Renal cortical epithelial cell (primary cell): ENCODE results near the gene RNF123. TPM values are rescaled to one million over a fixed set of nuclear protein-coding genes. Genes with fewer than 3 reads are reported as not detected.
"Not testable (repeated sequence)": the region's sequence is repeated elsewhere in the genome, so short reads cannot be mapped to it uniquely, and the experiment has no call there.

Source experiments
- DNase-seq: peaks from one replicate; pipeline ENCODE4 v3.0.0-alpha.2; 2011; ENCODE audit warnings: low read depth
- total RNA-seq: library from RNA; depleted of rRNA; stranded (reverse); fragments of >200 nt; gene quantifications from 2 replicates; pipeline ENCODE4 v1.2.3, GENCODE V29; 2014

RNF123 gene
- total RNA-seq, 1 donor from 2014 or later: 36.9 TPM

DNA sequence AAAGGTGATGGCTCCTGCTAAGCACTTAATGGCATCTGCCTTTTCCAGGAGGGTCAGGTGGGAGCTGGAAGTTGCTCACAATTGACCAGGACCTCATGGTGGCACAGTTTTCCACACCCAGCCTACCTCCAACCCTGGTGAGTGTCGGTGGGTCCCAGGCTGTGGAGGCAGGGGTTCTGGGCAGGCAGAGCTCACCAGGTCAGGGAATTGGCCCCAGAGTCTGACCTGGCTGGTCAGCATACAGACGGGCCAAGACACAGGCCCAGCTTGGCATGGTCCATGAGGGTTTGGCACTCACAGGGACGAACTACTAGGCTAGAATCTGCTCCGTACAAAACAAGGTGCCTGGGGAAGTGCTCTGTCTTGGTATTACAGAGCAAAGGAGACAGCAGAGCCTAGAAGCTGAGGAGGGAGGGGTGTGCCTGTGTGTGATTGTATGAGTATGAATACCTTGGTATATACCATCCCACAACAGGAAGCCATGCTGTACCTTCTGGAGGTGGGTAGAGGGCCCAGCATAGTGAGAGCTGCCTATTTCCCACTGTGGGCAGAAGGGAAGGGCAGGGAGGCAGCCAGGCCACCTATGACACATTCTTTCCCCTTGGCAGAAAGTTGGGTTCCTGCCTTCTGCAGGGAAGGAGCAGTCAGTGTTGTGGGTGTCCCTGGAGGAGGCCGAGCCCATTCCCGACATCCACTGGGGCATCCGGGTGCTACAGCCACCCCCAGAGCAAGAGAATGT is 8.7 kb upstream of the RNF123 start:
- DNase-seq: no peak

DNA sequence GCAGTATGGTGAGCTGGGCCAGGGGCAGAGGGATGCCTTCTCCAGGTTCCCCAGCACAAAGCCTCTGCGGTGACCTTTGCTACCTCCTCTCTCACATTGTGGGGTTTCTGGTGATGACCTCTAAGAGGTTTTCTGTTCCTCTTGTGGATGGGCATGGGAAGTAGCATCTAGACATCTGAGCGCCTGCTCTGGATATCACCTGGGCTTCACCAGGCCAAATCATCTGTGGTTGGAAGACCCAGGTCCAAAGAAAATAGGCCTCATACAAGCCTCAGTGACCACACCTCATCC is 8.2 kb upstream of the RNF123 start:
- no peak for DNase-seq

DNA sequence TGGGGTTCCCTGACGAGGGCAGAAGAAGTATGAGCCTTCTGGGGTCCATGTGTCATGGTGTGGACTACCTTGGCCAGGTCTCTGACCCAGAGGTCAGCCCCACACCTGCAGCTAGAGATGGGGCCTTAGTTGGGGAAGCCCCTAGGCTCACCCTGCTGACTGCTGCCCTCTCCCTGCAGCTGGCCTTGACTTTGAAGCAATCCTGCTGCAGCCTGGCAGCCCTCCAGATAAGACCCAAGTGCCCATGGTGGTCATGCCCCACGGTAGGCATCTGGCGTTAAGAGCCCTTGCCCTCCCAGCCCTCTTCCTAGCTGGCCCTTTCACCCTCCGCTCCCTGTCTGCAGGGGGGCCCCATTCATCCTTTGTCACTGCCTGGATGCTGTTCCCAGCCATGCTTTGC is 7.8 kb upstream of the RNF123 start:
- no peak for DNase-seq

DNA sequence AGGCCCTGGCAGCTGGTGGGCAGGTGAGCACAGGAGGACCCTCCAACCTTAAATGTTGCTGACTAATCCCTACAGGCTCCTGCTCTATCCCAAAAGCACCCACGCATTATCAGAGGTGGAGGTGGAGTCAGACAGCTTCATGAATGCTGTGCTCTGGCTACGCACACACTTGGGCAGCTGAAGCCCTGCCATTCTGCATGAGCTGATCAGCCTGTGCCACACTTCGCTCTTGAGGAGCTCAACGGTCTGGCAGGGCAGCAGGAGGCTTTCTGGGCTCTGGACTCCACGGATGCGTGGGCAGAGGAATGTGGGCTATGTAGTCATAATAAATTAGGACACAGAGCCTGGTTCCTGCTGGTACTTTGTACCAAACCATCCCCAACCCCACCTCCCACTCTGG is 6.2 kb upstream of the RNF123 start:
- peak; percentile 79 for DNase-seq

DNA sequence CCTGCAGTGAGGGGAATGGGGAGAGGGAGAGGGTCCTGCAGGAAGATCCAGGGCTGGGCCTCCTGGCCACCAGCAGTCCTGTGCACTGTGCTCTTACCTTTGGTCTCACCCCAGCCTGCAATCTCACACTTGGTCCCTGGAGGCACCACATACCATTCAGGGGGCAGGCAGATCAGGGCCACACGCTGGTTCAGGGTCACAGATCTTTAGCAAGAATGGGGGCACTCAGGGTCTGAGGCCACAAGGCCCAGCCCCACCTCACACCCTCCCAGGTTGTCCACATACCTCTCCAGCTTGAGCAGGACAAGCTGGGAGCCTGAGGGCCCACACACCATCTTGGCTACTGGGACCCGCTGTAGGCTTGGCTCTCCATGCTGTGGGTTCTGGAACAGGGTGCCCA is 4.9 kb upstream of the RNF123 start:
- DNase-seq: not testable (repeated sequence)

DNA sequence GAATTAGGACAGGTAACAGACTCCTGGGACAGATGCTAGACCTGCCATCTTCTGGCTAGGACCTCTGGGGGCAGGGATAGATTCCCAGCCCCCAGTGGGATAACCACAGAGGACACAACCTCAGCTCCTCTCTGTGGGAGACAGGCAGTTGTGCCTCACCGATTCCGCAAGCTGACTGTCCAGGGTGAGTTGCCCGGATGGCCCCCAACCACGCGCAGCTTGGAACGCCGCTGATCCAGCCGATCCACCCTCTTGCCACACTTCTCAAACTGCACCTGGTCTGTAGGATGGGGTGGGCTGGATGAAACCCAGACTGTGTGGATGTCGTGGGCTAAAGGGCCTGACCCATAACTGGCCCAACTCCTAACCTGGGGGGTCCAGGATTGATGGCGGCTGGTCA is 4.3 kb upstream of the RNF123 start:
- DNase-seq: not testable (repeated sequence)

DNA sequence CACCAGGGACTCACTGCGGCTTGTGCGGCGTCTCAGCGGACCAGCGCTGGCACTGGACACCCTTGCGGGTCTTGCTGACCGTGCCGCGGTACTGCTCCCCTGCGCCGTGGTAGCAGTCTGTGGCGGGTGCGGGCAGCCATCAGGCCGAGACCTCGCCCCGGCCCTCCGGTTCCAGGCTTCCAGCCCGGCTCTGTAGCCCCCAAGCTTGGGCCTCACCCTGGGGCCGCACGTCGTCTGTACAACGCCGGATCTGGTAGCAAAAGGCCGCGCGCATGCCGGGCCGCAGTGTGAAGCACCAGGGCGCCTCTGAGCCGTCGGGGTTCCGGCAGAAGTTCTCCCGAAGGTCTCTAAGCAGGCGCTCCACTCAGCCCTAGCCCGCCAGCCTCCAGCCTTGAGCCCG is 3.5 kb upstream of the RNF123 start:
- not testable (repeated sequence) for DNase-seq

DNA sequence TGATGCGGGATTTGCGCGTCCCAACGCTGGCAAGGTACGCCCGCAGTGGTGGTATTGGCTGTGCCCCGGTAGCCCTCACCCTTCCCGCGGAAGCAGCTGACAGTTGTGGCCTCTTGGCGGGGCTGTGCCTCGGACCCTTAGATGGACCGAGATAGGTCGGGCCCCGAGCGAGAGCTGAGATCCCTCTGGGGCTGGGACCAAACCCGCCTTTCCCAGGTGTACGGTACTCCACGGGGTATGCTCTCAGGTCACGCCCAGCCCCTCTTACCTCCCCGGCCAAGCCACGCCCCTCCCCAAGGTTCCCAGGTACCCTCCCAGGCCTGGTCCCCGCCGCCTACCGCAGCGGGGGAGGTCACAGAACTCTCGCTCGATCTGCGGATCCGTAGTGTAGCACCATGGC is 3.0 kb upstream of the RNF123 start:
- not testable (repeated sequence) for DNase-seq

DNA sequence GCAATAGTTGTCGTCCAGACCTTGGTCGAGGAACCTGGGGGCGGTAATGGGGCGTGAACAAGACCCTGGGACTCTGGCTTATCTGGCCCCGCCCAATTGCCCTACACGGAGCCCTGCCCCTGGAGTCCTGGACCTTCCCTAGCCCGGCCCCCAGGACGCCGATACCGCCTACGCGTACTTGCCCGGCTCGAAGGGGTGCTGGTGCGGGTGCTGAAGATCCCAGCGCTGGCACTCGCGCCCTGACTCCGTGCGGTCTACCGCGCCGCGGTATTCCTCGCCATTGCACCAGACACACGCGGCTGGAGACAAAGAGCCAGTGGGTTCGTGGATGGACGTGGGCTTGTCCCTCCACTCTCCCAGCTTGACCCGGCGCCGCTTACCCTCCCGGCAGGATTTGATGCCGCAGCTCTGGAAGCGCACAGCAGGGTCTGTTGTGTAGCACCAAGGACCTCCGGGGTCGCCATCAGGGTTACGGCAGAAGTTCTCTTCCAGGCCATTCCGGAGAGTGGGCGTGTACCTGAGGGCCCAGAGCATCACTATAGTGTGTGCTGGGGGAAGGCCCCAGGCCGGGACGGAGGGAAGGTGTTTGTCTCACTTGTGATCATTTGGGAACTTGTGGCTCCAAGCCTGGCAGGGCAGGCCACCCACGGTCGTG is 2.5 kb upstream of the RNF123 start:
- DNase-seq: peak; percentile 57

DNA sequence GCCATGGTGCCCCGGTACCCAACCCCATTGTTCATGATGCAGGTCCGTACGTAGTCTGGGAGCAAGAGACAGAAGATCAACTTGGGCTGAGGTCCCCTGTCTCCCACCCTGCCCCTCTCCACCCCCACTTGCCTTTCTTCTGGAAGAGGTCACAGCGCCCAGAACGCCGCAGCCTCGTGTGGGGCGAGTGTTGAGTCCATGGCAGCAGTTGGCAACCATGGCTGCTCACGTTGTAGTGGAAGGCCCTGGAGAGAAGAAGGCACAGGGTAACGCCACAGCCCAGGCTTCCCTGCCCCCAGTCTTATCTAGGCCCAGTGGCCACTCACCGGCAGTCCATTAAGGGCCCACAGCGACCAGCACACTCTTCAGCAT is 1.9 kb upstream of the RNF123 start:
- not testable (repeated sequence) for DNase-seq

DNA sequence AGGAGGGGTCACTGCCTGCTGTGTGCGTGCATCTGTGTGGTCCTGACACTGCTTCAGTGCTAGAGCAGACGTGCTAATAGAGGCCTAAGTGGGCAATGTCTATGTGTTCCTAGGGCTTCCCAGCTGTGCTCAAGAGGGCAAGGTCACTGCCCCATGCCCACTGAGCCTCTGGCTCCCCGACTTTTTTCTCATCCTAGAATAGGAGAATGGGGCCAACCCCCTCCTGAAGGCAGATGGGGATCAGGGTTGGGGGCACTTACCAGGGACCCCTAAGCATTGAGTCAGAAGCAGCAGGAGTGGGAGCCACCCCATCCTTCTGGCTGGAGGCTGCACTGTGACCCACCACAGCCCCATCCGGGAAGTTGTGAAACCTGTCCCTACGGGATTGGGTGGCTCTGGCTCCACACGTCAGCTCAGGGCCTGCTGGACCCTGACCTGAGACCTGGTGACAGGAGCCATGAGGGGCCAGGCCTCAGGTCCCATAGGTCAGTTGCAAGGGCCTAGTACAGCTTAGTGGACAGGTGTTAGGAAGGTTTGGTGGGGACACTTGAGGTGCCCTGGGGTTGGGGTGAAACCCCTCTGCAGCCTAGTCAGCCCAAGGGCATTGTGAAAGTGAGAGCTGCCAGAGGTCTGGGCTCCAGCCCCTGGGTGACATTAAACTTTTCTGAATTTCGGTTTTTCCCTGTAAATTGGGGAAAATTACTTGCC is 865 bp upstream of the RNF123 start:
- not testable (repeated sequence) for DNase-seq

DNA sequence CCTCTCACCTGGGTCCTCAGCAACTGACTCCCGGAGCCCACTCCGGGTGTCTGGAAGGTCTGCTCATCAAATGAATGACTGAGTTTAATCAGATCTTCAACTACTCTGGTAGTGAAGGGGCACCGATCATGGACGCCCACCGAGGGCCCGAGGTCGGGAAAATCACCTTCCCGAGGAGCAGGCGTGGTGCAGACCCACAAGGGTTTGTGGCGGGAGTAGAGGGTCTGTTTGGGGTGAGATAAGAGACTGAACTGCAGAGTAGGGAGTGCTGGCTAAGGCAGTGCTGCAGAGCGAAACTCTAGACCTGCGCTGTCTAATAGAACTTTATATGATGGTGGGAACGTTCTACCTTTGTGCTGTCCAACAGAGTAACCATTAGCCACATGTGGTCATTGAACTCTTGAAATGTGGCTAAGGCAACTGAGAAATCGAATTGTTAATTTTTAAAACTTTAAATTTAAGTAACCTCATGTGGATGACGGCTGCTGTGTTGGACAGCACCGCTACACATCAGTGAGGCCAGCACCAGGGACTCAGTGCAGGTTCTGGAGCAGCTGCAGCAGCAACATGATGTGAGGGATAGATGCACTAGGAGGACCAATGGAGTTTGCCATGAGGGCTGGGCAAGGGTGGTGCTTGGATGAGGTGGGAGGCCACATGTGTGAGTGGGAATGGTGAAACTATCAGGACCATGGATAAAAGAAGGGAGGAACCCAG is 709 bp downstream of the RNF123 start:
- DNase-seq: not testable (repeated sequence)

DNA sequence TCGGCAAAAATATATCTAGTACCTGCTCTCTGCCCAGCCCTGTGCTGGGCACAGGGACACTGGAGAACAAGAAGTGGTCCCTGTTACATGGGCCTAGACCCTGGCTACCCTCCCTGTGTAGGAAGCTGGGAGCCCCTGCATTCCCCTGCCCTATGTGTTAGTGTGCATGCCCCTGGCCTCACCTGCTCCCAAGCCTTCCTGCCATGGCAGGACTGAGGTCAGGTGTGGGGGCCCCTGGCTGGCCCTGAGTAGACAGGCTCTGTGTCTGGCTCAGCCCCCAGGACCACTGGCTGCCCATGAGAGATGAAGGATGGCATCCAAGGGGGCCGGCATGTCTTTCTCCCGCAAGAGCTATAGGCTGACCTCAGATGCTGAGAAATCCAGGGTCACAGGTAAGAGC is 1.5 kb downstream of the RNF123 start:
- not testable (repeated sequence) for DNase-seq

DNA sequence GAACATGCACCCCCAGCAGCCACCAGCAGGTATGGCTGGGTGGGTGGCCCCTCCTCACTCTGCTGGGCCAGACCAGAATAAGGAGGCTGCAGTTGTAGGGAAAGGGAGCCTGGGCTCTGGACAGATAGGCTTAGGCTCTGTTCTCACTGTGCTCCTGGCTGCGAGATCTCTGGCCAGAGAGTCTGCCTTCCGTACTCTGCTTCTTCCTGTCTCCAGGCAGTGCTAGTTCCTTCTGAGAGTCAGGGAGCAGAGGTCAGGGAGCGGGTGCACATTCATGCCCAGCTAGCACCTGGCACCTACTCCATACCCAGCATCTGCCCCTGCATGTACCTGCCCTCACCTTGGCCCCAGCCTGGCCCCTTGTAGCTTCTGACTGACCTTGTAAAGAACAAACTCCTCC is 2.1 kb downstream of the RNF123 start:
- DNase-seq: not testable (repeated sequence)

DNA sequence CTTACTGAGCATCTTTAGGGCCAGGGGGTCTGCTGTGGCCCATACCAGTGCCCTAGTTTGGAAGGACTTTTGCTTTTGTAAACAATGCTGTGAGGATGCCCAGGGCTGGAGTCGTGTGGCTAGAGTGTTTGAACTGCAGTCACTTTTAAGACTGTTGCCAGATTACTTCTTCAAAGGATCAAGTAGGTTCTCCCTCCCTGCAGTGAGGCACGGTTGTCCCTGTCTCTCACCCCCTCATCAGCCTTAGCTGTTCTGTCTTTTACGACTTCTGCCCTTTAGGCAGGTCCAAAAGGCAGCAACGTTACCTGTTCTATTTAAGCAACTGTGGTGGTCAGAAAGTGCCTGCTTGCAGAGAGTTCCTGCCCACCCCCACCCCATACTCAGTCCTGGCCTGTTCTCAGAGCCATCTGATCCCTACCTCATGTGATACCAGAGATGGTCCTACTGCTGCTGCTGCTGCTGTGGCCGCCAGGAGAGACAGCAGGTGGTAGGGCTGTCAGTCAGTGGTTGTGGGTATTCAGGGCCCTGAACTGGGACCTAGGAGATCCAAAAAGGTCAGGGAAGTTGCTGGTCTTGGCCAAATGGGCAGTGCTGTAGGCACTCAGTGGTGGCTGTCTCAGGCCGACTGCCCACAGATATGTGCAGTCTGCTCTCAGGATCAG is 5.2 kb downstream of the RNF123 start:
- not testable (repeated sequence) for DNase-seq

DNA sequence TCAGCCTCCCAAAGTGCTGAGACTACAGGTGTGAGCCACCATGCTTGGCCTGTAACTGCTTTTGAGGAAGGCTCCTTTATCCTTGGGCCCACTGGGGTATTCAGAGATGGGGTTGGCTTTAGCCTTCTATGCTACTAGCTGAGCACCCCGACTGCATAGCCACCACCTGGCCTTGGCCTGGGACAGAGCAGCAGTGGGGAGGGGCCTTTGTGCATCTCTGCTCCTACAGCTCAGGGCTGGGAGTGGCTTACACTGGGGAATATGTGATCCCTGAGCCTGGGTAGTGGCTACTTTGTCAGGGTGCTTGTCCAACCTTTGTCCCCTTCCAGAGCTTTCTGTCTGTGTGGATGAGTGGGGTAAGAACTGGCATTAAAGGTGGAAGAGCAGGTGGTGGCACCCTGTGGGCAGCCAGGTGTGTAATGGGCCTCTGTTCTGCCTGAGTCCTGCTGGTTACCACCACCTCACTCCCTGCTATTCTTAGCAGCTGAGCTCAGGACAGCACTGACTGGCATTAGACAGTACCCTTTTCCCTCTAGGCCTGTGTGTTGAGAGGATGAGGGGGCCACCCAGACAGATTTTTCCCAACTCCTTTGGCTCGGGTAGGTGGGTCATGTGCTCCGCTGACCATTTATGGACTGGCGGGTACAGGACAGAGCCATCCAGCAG is 6.1 kb downstream of the RNF123 start:
- not testable (repeated sequence) for DNase-seq

DNA sequence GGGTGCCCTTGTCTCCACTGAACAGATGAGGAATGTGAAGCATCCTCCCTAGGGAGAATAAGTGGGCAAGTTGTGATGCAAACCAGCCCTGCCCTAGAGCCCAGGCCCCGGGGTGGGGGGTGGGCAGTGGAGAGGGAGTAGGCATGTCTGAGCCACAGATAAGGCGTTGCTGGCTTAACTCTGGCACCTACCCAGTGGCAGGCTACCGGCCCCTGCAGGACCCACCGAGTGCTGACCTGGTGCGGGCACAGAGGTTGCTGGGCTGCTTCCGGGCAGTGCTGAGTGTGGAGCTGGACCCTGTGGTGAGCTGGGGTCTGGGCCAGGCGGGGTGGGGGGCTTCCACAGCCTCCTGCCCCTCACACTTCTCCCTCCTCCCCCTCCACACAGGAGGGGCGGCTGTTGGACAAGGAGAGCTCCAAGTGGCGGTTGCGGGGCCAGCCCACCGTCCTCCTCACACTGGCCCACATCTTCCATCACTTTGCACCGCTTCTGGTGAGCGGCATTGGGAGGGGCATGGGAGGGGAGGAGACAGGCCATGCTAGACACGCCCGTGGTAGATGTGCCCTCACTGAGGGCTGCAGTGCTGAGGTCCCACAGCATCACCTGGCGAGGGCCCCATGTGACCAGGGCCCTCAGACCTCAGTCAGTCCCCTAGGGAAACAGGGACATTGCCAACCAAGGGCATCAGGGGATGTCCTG is 10.1 kb downstream of the RNF123 start:
- no peak for DNase-seq

DNA sequence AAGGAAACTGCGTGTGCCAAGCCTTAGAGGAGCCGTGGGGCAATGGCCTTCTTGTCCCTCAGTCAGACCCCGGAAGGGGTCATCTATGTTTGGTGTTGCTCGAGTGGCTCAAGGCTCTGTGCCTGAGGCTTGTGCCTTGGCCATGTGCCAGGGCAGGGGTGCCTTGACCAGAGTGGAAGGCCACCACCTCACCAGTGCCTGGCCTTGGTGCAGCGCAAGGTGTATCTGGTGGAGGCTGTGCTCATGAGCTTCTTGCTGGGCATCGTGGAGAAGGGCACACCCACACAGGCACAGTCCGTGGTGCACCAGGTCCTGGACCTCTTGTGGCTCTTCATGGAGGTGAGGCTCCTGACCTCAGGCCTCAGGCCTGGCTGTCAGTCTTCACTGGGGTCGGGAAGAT is 10.7 kb downstream of the RNF123 start:
- no peak for DNase-seq

DNA sequence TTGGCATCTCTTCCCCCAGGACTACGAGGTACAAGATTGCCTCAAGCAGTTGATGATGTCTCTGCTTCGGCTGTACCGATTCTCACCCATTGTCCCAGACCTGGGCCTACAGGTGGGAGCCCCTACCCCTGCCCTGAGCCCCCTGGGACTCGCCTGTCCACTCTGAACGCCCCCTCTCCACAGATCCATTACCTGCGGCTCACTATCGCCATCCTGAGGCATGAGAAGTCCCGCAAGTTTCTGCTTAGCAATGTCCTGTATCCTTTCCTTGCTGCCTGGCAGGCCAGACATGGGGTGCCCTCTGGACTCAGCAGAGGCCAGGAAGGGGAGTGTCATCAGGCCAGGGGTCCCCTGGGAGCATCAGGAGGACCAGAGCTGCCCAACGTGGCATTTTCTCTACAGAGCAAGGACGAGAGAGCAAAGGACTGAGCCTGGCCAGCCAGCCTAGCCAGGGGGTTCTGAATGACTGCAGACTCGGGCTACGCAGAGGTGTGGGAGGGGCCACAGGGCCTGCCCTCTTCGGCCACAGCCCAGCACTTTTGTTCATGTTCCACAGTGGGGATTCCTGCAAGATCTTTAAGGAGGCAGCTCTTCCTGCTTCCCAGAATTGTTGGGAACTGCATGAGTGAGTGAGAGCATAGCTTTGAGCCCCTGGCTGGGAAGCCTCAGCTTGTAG is 11.2 kb downstream of the RNF123 start:
- no peak for DNase-seq

DNA sequence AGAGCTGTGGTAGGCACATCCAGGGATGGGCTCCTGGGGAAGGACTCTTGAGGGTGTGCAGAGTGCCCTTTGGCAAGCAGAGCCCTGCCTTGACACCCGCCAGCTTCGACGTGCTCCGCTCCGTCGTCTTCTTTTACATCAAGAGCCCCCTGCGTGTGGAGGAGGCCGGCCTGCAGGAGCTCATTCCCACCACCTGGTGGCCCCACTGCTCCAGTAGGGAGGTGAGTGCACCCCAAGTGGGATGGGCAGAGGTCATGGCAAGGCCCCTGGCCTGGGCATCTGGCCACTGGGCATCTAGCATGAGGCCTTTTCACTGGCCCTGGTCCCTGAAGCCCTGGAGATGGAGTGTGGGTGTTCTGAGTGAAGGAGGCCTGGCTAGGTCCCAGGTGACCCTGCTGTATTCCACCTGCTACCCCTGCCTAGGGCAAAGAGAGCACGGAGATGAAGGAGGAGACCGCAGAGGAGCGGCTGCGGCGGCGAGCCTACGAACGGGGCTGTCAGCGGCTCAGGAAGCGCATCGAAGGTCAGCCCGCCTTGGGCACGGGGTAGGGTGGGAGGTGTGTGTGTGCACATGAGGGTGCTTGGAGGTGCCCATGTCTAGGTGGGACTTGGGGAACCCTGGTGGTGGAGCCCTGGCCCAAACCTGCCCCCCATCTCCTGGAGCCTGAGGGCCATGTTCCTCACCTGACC is 12.2 kb downstream of the RNF123 start:
- DNase-seq: no peak
